Keratinocyte (primary cell): Measurements from ENCODE around the gene PSMB2.

ENCODE experiments used
- EZH2 ChIP-seq: IDR thresholded peaks from one replicate; pipeline ENCODE4 v1.6.1; 2012; ENCODE audit warnings: inconsistent platforms, mild to moderate bottlenecking, low read length, moderate library complexity
- TF ChIP-seq, protein P1 (sequence below), 3 experiments: IDR thresholded peaks in 1 of 3; conservative IDR thresholded peaks in 1 of 3; optimal IDR thresholded peaks in 1 of 3; 2 replicates in 2 of 3; 3 replicates in 1 of 3; pipeline versions ENCODE3 to v1.5.1; 2011; ENCODE audit warnings: low read length in 3 of 3, mild to moderate bottlenecking in 3 of 3, moderate library complexity in 2 of 3, control low read depth in 1 of 3, inconsistent platforms in 1 of 3; ENCODE audit not compliant: insufficient read depth in 2 of 3; ENCODE audit errors: extremely low read depth in 1 of 3

DNA sequence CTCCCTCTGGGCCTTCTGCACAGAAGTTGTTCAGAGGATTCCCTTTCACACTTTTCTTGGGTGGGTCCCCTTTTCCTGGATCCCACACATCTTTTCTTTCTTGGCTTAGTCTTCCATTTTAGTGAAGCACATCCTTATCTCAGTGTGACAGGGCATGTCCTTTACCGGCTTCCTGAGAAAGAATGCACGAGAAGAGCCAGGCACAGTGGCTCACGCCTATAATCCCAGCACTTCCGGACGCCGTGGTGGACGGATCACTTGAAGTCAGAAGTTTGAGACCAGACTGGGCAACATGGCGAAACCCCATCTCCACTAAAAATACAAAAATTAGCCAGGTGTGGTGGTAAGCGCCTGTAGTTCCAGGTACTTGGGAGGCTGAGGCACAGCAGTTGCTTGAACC is 22.1 kb upstream of the PSMB2 start:
- TF ChIP-seq, protein P1, sequence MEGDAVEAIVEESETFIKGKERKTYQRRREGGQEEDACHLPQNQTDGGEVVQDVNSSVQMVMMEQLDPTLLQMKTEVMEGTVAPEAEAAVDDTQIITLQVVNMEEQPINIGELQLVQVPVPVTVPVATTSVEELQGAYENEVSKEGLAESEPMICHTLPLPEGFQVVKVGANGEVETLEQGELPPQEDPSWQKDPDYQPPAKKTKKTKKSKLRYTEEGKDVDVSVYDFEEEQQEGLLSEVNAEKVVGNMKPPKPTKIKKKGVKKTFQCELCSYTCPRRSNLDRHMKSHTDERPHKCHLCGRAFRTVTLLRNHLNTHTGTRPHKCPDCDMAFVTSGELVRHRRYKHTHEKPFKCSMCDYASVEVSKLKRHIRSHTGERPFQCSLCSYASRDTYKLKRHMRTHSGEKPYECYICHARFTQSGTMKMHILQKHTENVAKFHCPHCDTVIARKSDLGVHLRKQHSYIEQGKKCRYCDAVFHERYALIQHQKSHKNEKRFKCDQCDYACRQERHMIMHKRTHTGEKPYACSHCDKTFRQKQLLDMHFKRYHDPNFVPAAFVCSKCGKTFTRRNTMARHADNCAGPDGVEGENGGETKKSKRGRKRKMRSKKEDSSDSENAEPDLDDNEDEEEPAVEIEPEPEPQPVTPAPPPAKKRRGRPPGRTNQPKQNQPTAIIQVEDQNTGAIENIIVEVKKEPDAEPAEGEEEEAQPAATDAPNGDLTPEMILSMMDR (optimal IDR thresholded peaks at IDR 0.05 in 1 of 3, IDR thresholded peaks at IDR 0.05 in 1 of 3, conservative IDR thresholded peaks at IDR 0.05 in 1 of 3; ENCODE audit: extremely low read depth in 1 of 3, insufficient read depth in 2 of 3, low read length in 3 of 3): no peak
- TF ChIP-seq EZH2: no peak
